Measurements from ENCODE around the gene RBM10. TPM values are rescaled to one million over a fixed set of nuclear protein-coding genes. Genes with fewer than 3 reads are reported as not detected.

The RBM10 gene
- total and polyA plus RNA-seq, 3 donors from 2014 or later: 20.4 to 41.3 (median 28.5) TPM

DNA sequence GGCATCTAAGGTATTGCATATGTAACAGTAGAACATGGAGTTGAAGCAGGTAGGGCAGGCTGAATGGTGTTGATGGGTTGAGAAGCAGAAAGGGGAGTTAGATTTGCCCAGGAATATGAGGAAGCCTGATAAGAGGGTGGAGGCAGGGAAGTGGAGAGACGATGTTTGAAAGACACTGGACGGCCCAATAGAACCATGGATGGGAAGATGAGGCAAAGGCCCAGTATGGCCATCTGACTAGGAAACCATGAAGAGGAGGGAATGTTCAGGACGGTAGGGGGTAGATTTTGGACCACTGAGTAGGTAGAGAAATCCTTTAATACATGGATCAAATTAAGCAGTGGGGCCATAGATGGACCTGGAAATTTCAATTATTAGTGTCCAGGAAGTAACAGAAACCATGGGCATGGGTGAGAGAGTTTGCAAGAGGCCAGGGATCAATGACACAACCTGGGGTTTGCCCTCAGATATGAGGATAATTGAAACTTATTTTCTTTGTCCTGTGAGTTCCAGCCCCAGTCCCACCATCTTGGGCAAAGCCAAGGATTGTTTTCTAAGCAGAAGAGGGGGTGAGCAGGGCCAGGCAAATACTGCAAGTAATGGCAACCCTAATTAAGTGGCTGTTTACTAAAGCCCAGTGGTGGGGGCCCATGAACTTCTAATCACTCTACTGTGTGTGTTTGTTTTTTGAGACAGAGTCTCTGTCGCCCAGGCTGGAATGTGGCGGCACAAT lies 85.3 kb downstream of the RBM10 start:
- WGBS, 2 donors: 85% methylated on average over 5 of the region's 5 CpGs
- no peaks in the 10 kb centered on the region for H3K27me3 ChIP-seq
- TF ChIP-seq CTCF (IDR thresholded peaks at IDR 0.05) (no peak), POLR2A (IDR thresholded peaks at IDR 0.05) (no peak)
- no peaks in the 10 kb centered on the region for H3K9me3 ChIP-seq
- intact Hi-C loops (cut with DNase I; ENCODE audit: low total_unique reads): no loop called here
- no peak for DNase-seq
- H3K4me1 ChIP-seq: peaks cover 3% of the 10 kb centered on the region
- no peaks in the 10 kb centered on the region for H3K36me3 ChIP-seq (ENCODE audit: low read depth, missing control alignments)
- H3K4me3 ChIP-seq: no peak overlapping the region
- no peak overlapping the region for H3K27ac ChIP-seq

GRCh38 chrX:47231167-47231566 lies 86.1 kb downstream of the RBM10 start:
- Histone ChIP-seq H3K4me3 (no peak overlapping the region), H3K4me1 (peaks cover 3% of the 10 kb centered on the region), H3K9me3 (no peaks in the 10 kb centered on the region), H3K27me3 (no peaks in the 10 kb centered on the region), H3K36me3 (ENCODE audit: low read depth, missing control alignments) (no peaks in the 10 kb centered on the region), H3K27ac (no peak overlapping the region)
- 56 to 69% methylated on average over 1 to 2 of the region's 2 CpGs for WGBS, 2 donors
- TF ChIP-seq CTCF (IDR thresholded peaks at IDR 0.05) (no peak), POLR2A (IDR thresholded peaks at IDR 0.05) (no peak)
- intact Hi-C loops (cut with DNase I; ENCODE audit: low total_unique reads): no loop called here
- DNase-seq: no peak

DNA sequence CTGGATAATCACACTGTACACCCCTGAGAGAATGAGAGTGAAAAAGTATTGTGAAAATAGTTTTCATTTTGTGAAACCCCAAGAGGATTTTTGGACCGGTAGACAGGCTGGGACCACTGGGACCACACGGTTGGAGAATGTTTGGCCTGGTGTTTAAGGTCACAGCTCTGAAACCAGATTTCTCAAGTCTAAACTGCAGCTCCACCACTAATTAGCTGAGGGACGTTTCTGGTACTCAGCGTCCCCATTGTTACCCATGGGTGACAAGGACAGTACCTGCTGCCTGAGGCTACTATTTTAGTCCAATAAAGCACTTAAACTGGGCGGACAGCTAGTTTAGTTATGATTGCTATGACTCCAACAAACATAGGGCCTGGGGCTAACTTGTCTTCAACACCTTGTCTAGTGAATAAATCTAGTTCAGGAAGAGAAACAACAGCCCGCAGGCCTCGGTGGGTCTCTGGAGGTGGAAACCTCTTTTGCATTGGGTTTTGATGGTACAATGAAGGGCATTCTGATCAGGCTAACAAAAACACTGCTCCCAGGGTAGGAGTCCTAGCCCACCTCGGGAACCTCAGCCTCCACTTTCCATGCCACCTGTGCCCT lies 87.3 kb downstream of the RBM10 start:
- DNase-seq: no peak
- WGBS, 2 donors: 40 to 52% methylated on average over 4 to 8 of the region's 8 CpGs
- TF ChIP-seq CTCF (IDR thresholded peaks at IDR 0.05) (no peak), POLR2A (IDR thresholded peaks at IDR 0.05) (no peak)
- no peaks in the 10 kb centered on the region for H3K27me3 ChIP-seq
- intact Hi-C loops (cut with DNase I; ENCODE audit: low total_unique reads): no loop called here
- peaks cover 3% of the 10 kb centered on the region for H3K4me1 ChIP-seq
- H3K27ac ChIP-seq: peak overlapping the region; percentile 97 to 99
- no peaks in the 10 kb centered on the region for H3K9me3 ChIP-seq
- H3K36me3 ChIP-seq (ENCODE audit: low read depth, missing control alignments): no peaks in the 10 kb centered on the region
- peak overlapping the region; percentile 63 to 78 for H3K4me3 ChIP-seq

DNA sequence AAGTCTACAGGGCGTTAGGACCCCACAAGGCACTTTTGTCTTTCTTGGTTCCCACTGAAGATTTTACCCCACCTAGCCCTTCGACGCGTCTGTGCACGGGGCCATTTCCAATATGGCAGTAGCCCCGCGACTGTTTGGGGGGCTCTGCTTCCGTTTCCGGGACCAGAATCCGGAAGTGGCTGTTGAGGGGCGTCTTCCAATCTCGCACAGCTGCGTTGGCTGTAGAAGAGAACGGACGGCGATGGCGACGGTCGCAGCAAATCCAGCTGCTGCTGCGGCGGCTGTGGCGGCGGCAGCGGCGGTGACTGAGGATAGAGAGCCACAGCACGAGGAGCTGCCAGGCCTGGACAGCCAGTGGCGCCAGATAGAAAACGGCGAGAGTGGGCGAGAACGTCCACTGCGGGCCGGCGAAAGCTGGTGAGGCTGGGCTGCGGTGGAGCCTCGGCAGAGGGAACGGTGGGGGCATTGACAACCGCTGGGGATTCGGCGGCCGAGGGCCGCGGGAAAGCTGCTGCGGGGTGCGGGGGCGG lies 87.8 kb downstream of the RBM10 start, which contains the start of gene USP11:
Gene USP11, plus strand, starts transcription at position 207 of the 530 bp plus-strand sequence. Its CDS starts 35 bp downstream, at position 242.
- Histone ChIP-seq H3K36me3 (ENCODE audit: low read depth, missing control alignments) (no peaks in the 10 kb centered on the region), H3K27me3 (no peaks in the 10 kb centered on the region), H3K27ac (peak within 1 kb of the TSS; percentile 97 to 99), H3K9me3 (no peaks in the 10 kb centered on the region), H3K4me3 (peak within 1 kb of the TSS; percentile 63 to 78), H3K4me1 (peaks cover 3% of the 10 kb centered on the region)
- no peak for TF ChIP-seq CTCF (IDR thresholded peaks at IDR 0.05)
- no peak for TF ChIP-seq POLR2A (IDR thresholded peaks at IDR 0.05)
- DNase-seq: peak; percentile 27
- intact Hi-C loops (cut with DNase I; ENCODE audit: low total_unique reads): no loop called here
- WGBS, 2 donors: 0% methylated on average over 37 of the region's 46 CpGs; no CpG with 5 or more reads in 1 of the 2 donors

Data from testis (tissue), 3 donors.